WTC11 (cell line): Measurements from ENCODE around the gene ATP5MG. TPM values are rescaled to one million over a fixed set of nuclear protein-coding genes. Genes with fewer than 3 reads are reported as not detected.

Source experiments
- ATAC-seq: fragments of 200-7000 bp; cut with Tn5 transposase; 2 replicates; pipeline ENCODE4 v1.10.0; 2021; ENCODE audit warnings: mild to moderate bottlenecking, moderate library complexity
- CTCF ChIA-PET: fragments of 300-600 bp; sonication (Branson Sonifier 250); formaldehyde crosslinking; loops from one replicate; lab custom pipeline; 2021; ENCODE audit warnings: antibody characterized with exemption; lab: Charles Lee
- POLR2A ChIA-PET: fragments of 350-600 bp; sonication (Branson Sonifier 250); formaldehyde crosslinking; loops from one replicate; lab custom pipeline; 2021; ENCODE audit warnings: antibody characterized with exemption; lab: Charles Lee
- DNase-seq: peaks from one replicate; pipeline ENCODE4 v3.0.0; 2021; ENCODE audit warnings: low spot score
- H3K27ac Mint-ChIP-seq: 2 replicates; pipeline ENCODE4 v1.8.0; 2021; ENCODE audit warnings: mixed read lengths
- H3K27me3 Mint-ChIP-seq: 2 replicates; pipeline ENCODE4 v1.8.0; 2021; ENCODE audit warnings: low read depth, mild to moderate bottlenecking, moderate library complexity, mixed read lengths
- H3K36me3 Mint-ChIP-seq: 2 replicates; pipeline ENCODE4 v1.8.0; 2021; ENCODE audit warnings: mixed read lengths
- H3K4me1 Mint-ChIP-seq: 2 replicates; pipeline ENCODE4 v1.8.0; 2022; ENCODE audit warnings: mixed read lengths
- H3K4me3 Mint-ChIP-seq: 2 replicates; pipeline ENCODE4 v1.8.0; 2021; ENCODE audit warnings: mild to moderate bottlenecking, moderate library complexity, mixed read lengths
- H3K9me3 Mint-ChIP-seq: 2 replicates; pipeline ENCODE4 v1.8.0; 2021; ENCODE audit warnings: mixed read lengths
- ATF6 ChIP-seq: sonication (generic); formaldehyde crosslinking; IDR thresholded peaks from 2 replicates; pipeline ENCODE4 v1.8.1; 2023; ENCODE audit warnings: mild to moderate bottlenecking, missing genetic modification reagents
- CBFB ChIP-seq: sonication (generic); formaldehyde crosslinking; IDR thresholded peaks from 2 replicates; pipeline ENCODE4 v1.8.1; 2022; ENCODE audit warnings: mild to moderate bottlenecking, low read depth, missing genetic modification reagents
- ERG ChIP-seq: fragments of 250-450 bp; sonication (Bioruptor Pico); IDR thresholded peaks from 2 replicates; pipeline ENCODE4 v1.8.0; 2021; ENCODE audit warnings: mild to moderate bottlenecking
- FOXJ3 ChIP-seq: sonication (generic); formaldehyde crosslinking; IDR thresholded peaks from 2 replicates; pipeline ENCODE4 v1.9.0; 2021; ENCODE audit warnings: missing genetic modification reagents, mild to moderate bottlenecking, borderline replicate concordance
- NFE2L1 ChIP-seq: sonication (generic); formaldehyde crosslinking; IDR thresholded peaks from 2 replicates; pipeline ENCODE4 v1.8.1; 2023; ENCODE audit warnings: missing genetic modification reagents
- NFYB ChIP-seq: sonication (generic); formaldehyde crosslinking; conservative IDR thresholded peaks from 2 replicates; pipeline ENCODE4 v1.8.0; 2022; ENCODE audit warnings: low read depth, missing genetic modification reagents
- NR3C1 ChIP-seq: sonication (generic); formaldehyde crosslinking; conservative IDR thresholded peaks from 2 replicates; pipeline ENCODE4 v1.8.1; 2023; ENCODE audit warnings: low read depth, mild to moderate bottlenecking, missing genetic modification reagents
- TP53 ChIP-seq: sonication (generic); formaldehyde crosslinking; IDR thresholded peaks from 2 replicates; pipeline ENCODE4 v1.8.1; 2023; ENCODE audit warnings: mild to moderate bottlenecking, missing genetic modification reagents
- ZNF219 ChIP-seq: sonication (generic); formaldehyde crosslinking; IDR thresholded peaks from 2 replicates; pipeline ENCODE4 v1.8.0; 2023; ENCODE audit warnings: missing genetic modification reagents, mild to moderate bottlenecking, borderline replicate concordance
- ZNF396 ChIP-seq: fragments of 250-450 bp; sonication (Bioruptor Pico); IDR thresholded peaks from 2 replicates; pipeline ENCODE4 v1.8.0; 2021; ENCODE audit warnings: mild to moderate bottlenecking, moderate library complexity, borderline replicate concordance
- ZNF416 ChIP-seq: fragments of 250-450 bp; sonication (Bioruptor Pico); IDR thresholded peaks from 2 replicates; pipeline ENCODE4 v1.9.0; 2021; ENCODE audit warnings: mild to moderate bottlenecking, inconsistent platforms
- ZNF423 ChIP-seq: fragments of 250-450 bp; sonication (Bioruptor Pico); IDR thresholded peaks from 2 replicates; pipeline ENCODE4 v2.1.2; 2022; ENCODE audit warnings: mild to moderate bottlenecking, moderate library complexity
- ZNF512 ChIP-seq: sonication (generic); formaldehyde crosslinking; IDR thresholded peaks from 2 replicates; pipeline ENCODE4 v1.8.1; 2022; ENCODE audit warnings: missing genetic modification reagents, borderline replicate concordance
- total RNA-seq: library from RNA; stranded (reverse); gene quantifications from 3 replicates; pipeline ENCODE4 v1.2.3, GENCODE V29; 2021
- TF ChIP-seq, protein P1 (sequence below): fragments of 250-450 bp; sonication (Bioruptor Pico); IDR thresholded peaks from 2 replicates; pipeline ENCODE4 v1.9.0; 2021; ENCODE audit warnings: mild to moderate bottlenecking, borderline replicate concordance
- TF ChIP-seq, protein P2 (sequence below): sonication (generic); formaldehyde crosslinking; IDR thresholded peaks from 2 replicates; pipeline ENCODE4 v1.8.0; 2022; ENCODE audit warnings: mild to moderate bottlenecking, missing genetic modification reagents
- TF ChIP-seq, protein P3 (sequence below): sonication (generic); formaldehyde crosslinking; IDR thresholded peaks from 2 replicates; pipeline ENCODE4 v1.8.1; 2022; ENCODE audit warnings: low read depth, missing genetic modification reagents, borderline replicate concordance
- TF ChIP-seq, protein P4 (sequence below): fragments of 250-450 bp; sonication (Bioruptor Pico); IDR thresholded peaks from 2 replicates; pipeline ENCODE4 v1.9.0; 2021; ENCODE audit warnings: mild to moderate bottlenecking

The ATP5MG gene
- total RNA-seq, 1 experiment from 2014 or later = 251 TPM

- 0 out of 2 replicates have a peak, but pooled peaks cover 4% of the 10 kb centered on the region for H3K4me1 Mint-ChIP-seq
- H3K36me3 Mint-ChIP-seq = peaks cover 63% of the 10 kb centered on the region
- no peaks in the 10 kb centered on the region for H3K9me3 Mint-ChIP-seq
- H3K4me3 Mint-ChIP-seq = no peak overlapping the region
- ChIA-PET CTCF (no interaction called here), POLR2A (interaction anchor here (0.6 kb wide), 1 partner anchor 169 kb away, joined by 3 read pairs; no protein-coding TSS in a partner anchor)
- H3K27ac Mint-ChIP-seq = no peak overlapping the region
- DNase-seq (no peak), ATAC-seq (no peak)
- TF ChIP-seq ZNF512 (CRISPR knock-in tag) (no peak), ZNF416 (no peak), ZNF219 (no peak), CBFB (CRISPR knock-in tag) (no peak), ZNF423 (no peak), NFE2L1 (no peak)
- TF ChIP-seq, protein P1, sequence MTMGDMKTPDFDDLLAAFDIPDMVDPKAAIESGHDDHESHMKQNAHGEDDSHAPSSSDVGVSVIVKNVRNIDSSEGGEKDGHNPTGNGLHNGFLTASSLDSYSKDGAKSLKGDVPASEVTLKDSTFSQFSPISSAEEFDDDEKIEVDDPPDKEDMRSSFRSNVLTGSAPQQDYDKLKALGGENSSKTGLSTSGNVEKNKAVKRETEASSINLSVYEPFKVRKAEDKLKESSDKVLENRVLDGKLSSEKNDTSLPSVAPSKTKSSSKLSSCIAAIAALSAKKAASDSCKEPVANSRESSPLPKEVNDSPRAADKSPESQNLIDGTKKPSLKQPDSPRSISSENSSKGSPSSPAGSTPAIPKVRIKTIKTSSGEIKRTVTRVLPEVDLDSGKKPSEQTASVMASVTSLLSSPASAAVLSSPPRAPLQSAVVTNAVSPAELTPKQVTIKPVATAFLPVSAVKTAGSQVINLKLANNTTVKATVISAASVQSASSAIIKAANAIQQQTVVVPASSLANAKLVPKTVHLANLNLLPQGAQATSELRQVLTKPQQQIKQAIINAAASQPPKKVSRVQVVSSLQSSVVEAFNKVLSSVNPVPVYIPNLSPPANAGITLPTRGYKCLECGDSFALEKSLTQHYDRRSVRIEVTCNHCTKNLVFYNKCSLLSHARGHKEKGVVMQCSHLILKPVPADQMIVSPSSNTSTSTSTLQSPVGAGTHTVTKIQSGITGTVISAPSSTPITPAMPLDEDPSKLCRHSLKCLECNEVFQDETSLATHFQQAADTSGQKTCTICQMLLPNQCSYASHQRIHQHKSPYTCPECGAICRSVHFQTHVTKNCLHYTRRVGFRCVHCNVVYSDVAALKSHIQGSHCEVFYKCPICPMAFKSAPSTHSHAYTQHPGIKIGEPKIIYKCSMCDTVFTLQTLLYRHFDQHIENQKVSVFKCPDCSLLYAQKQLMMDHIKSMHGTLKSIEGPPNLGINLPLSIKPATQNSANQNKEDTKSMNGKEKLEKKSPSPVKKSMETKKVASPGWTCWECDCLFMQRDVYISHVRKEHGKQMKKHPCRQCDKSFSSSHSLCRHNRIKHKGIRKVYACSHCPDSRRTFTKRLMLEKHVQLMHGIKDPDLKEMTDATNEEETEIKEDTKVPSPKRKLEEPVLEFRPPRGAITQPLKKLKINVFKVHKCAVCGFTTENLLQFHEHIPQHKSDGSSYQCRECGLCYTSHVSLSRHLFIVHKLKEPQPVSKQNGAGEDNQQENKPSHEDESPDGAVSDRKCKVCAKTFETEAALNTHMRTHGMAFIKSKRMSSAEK (CRISPR knock-in tag) = no peak
- TF ChIP-seq, protein P2, sequence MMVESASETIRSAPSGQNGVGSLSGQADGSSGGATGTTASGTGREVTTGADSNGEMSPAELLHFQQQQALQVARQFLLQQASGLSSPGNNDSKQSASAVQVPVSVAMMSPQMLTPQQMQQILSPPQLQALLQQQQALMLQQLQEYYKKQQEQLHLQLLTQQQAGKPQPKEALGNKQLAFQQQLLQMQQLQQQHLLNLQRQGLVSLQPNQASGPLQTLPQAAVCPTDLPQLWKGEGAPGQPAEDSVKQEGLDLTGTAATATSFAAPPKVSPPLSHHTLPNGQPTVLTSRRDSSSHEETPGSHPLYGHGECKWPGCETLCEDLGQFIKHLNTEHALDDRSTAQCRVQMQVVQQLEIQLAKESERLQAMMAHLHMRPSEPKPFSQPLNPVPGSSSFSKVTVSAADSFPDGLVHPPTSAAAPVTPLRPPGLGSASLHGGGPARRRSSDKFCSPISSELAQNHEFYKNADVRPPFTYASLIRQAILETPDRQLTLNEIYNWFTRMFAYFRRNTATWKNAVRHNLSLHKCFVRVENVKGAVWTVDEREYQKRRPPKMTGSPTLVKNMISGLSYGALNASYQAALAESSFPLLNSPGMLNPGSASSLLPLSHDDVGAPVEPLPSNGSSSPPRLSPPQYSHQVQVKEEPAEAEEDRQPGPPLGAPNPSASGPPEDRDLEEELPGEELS (CRISPR knock-in tag) = no peak
- TF ChIP-seq, protein P3, sequence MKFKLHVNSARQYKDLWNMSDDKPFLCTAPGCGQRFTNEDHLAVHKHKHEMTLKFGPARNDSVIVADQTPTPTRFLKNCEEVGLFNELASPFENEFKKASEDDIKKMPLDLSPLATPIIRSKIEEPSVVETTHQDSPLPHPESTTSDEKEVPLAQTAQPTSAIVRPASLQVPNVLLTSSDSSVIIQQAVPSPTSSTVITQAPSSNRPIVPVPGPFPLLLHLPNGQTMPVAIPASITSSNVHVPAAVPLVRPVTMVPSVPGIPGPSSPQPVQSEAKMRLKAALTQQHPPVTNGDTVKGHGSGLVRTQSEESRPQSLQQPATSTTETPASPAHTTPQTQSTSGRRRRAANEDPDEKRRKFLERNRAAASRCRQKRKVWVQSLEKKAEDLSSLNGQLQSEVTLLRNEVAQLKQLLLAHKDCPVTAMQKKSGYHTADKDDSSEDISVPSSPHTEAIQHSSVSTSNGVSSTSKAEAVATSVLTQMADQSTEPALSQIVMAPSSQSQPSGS (CRISPR knock-in tag) = no peak
- H3K27me3 Mint-ChIP-seq = no peaks in the 10 kb centered on the region
These were observed 28.1 kb upstream of the ATP5MG start for GRCh38 chr11:118373263-118373662.

- H3K4me3 Mint-ChIP-seq = no peak overlapping the region
- ATAC-seq (no peak), DNase-seq (no peak)
- H3K9me3 Mint-ChIP-seq = no peaks in the 10 kb centered on the region
- no peak overlapping the region for H3K27ac Mint-ChIP-seq
- ChIA-PET POLR2A (interaction anchor here (0.7 kb wide), 1 partner anchor 17 kb away, joined by 3 read pairs; no protein-coding TSS in a partner anchor), CTCF (no interaction called here)
- peaks cover 60% of the 10 kb centered on the region for H3K36me3 Mint-ChIP-seq
- 0 out of 2 replicates have a peak, but pooled peaks cover 4% of the 10 kb centered on the region for H3K4me1 Mint-ChIP-seq
- H3K27me3 Mint-ChIP-seq = no peaks in the 10 kb centered on the region
- TF ChIP-seq, protein P1 (CRISPR knock-in tag) = no peak
- no peak for TF ChIP-seq NR3C1 (CRISPR knock-in tag)
- no peak for TF ChIP-seq ZNF423
- TF ChIP-seq ATF6 (CRISPR knock-in tag) = no peak
- TF ChIP-seq FOXJ3 = no peak
- no peak for TF ChIP-seq TP53
- no peak for TF ChIP-seq ZNF396 (CRISPR knock-in tag)
- TF ChIP-seq NFYB = no peak
- no peak for TF ChIP-seq ERG (CRISPR knock-in tag)
- TF ChIP-seq, protein P4, sequence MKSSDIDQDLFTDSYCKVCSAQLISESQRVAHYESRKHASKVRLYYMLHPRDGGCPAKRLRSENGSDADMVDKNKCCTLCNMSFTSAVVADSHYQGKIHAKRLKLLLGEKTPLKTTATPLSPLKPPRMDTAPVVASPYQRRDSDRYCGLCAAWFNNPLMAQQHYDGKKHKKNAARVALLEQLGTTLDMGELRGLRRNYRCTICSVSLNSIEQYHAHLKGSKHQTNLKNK (CRISPR knock-in tag) = no peak
These were observed 27.5 kb upstream of the ATP5MG start for GRCh38 chr11:118373871-118374270.
